GM13976 (cell line): ENCODE data around the gene LBHD2.

Experiments used
- DNase-seq: peaks from one replicate; pipeline ENCODE4 v3.0.0; 2012; ENCODE audit warnings: low spot score
- CTCF ChIP-seq: IDR thresholded peaks from 2 replicates; pipeline ENCODE4 v1.5.1; 2012; ENCODE audit warnings: borderline replicate concordance, mild to moderate bottlenecking; ENCODE audit not compliant: insufficient read depth; ENCODE audit errors: extremely low read depth, missing control alignments, control extremely low read depth
- in situ Hi-C: fragments of 300-500 bp; cut with MboI; formaldehyde crosslinking; loops from one replicate; pipeline ENCODE4 v1.12.0; 2022; ENCODE audit warnings: low sequenced_read_pairs, mixed read lengths, inconsistent platforms; ENCODE audit not compliant: unreplicated experiment

Gene LBHD2

DNA sequence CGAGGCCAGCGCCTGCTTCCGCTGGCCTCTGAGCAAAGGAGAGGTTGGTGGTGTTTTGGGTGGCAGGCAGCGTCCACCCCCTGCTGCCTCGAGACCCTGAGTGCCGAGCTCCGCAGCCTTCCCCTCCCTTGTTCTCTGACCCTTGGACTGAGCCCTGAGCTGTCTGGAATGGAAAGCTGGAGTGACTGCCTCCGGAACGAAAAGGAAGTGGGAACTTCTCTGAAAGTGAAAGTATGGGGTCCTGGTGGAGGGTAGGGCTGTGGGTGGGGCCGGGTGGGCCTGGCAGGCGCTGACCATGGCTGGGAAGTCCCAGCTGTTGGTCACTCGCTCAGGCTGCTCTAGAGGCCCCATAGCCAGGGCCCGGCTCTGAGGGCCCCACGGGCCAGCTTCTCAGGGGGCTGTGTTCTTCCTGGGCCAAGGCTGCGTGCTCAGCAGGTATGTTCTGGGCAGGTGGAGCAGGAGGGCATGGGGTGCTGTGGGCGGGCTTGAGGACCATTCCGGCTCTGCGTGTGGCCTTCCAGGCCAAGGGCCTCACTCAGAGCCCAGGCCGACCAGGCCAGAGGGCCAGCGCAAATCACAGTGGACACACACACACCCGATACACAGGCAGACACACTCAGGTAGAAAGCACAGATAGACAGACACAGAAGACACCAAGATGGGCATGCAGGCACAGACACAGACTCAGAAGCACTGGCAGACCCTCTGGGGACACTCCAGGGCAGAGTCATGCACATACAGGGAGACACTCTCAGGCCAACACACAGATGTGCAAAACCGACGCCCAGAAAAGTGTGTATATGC lies 10.6 kb downstream of the LBHD2 start, which contains the start of gene EXOC3L4:
TSS of gene EXOC3L4 (plus strand) at position 320 of the 804 bp plus-strand sequence. CDS start 5,495 bp downstream, outside the sequence.
- in situ Hi-C loops, result no loop called here
- no peak for TF ChIP-seq CTCF
- no peak for DNase-seq

- TF ChIP-seq CTCF, result no peak
- in situ Hi-C loops, result no loop called here
- no peak for DNase-seq
Observed at GRCh38 chr14:103095210-103095778, 11.3 kb downstream of the LBHD2 start.

DNA sequence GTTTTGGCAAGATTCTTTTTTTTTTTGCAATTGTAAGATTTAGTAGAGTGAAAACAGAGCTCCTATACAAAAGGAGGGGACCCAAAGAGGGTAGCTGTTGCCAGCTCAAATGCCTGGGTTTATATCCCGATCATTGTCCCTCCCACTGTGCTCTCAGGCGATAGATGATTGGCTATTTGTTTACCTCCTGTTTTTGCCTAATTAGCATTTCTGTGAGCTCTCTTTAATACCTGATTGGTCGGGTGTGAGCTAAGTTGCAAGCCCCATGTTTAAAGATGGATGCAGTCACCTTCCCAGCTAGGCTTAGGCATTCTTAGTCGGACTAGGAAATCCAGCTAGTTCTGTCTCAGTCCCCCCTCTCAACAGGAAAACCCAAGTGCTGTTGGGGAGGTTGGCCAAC lies 12.4 kb downstream of the LBHD2 start:
- in situ Hi-C loops, result no loop called here
- no peak for DNase-seq
- TF ChIP-seq CTCF, result no peak

DNA sequence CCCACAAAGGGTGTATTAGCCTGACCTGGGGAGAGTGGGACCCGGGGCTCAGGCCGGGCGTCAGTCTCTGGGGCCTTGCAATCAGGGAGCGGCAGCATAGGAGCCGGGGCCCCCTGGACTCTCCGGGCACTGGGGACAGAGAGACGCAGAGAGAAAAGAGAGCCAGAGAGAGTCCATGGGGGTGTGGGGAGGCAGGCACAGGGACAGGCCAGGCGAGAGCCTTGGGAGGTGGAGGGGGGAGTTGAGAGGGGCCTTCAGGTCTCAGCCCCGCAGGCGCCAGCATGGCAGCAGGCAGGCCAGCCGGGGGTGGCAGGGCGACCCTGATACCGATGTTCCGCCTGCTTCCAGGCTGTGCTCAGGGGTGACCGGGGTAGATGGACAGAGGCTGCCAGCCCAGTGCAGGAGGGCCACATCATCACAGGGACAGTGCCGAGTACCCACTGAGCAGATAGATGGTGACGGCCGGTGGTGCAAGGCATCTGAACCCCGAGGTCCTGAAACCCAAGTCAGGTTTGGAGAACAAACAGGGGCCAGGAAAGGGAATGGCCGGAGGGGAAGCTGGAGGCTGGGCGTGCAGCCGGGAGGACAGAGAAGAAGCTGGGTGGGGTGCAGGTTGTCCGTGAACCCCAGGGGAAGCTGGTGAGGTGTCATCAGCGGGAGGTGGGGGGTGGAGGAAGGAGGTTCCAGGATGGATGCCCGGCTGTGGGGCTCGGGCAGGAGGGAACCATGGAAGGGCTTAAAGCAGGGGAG lies 13.4 kb downstream of the LBHD2 start:
- no peak for TF ChIP-seq CTCF
- in situ Hi-C loops, result no loop called here
- no peak for DNase-seq

GRCh38 chr14:103097994-103098957 lies 14.3 kb downstream of the LBHD2 start:
- in situ Hi-C loops, result no loop called here
- no peak for TF ChIP-seq CTCF
- DNase-seq, result no peak

GRCh38 chr14:103099081-103099732 lies 15.2 kb downstream of the LBHD2 start:
- DNase-seq, result no peak
- in situ Hi-C loops, result no loop called here
- TF ChIP-seq CTCF, result no peak
